Keratinocyte (primary cell): ENCODE data around the gene RIC3. TPM values are rescaled to one million over a fixed set of nuclear protein-coding genes. Genes with fewer than 3 reads are reported as not detected.

Experiments used
- DNase-seq: peaks from one replicate; pipeline ENCODE4 v3.0.0-alpha.2; 2011; ENCODE audit warnings: low read depth, missing footprints, low spot score
- FAIRE-seq: peaks from 2 replicates; lab custom pipeline; 2011; peaks lifted over from hg19 to GRCh38; lab: Jason Lieb, UNC
- H2AFZ ChIP-seq: 2 replicates; pipeline ENCODE4 v1.6.0; 2012; ENCODE audit warnings: low read length, control low read depth, inconsistent platforms; ENCODE audit not compliant: control insufficient read depth
- H3K27ac ChIP-seq: 2 replicates; pipeline ENCODE4 v1.5.1; 2011; ENCODE audit warnings: low read length; ENCODE audit not compliant: control insufficient read depth, insufficient read depth
- H3K27me3 ChIP-seq: 3 replicates; pipeline ENCODE4 v1.6.0; 2011; ENCODE audit warnings: low read length; ENCODE audit not compliant: control insufficient read depth, insufficient read depth; ENCODE audit errors: extremely low read depth
- H3K36me3 ChIP-seq, 2 experiments: 2 replicates in 1 of 2; 3 replicates in 1 of 2; pipeline ENCODE4 v1.5.1; 2011; ENCODE audit warnings: low read length in 2 of 2, mild to moderate bottlenecking in 1 of 2; ENCODE audit not compliant: control insufficient read depth in 2 of 2, insufficient read depth in 2 of 2; ENCODE audit errors: extremely low read depth in 1 of 2
- H3K4me1 ChIP-seq: 3 replicates; pipeline ENCODE4 v1.5.1; 2011; ENCODE audit warnings: low read length; ENCODE audit not compliant: control insufficient read depth, insufficient read depth; ENCODE audit errors: extremely low read depth
- H3K4me2 ChIP-seq: 3 replicates; pipeline ENCODE4 v1.6.0; 2011; ENCODE audit warnings: low read depth, low read length; ENCODE audit not compliant: control insufficient read depth, insufficient read depth; ENCODE audit errors: extremely low read depth
- H3K4me3 ChIP-seq, 3 experiments: fragments of 200-600 bp in 1 of 3; sonication (generic) in 1 of 3; 2 replicates in 2 of 3; 3 replicates in 1 of 3; pipeline ENCODE4 v1.5.1; 2011 to 2016; ENCODE audit warnings: low read length in 3 of 3, mild to moderate bottlenecking in 3 of 3, control low read depth in 2 of 3, inconsistent platforms in 1 of 3, low read depth in 1 of 3, mixed read lengths in 1 of 3, mixed run types in 1 of 3, moderate library complexity in 1 of 3; ENCODE audit not compliant: control insufficient read depth in 2 of 3, insufficient read depth in 2 of 3; ENCODE audit errors: extremely low read depth in 1 of 3
- H3K79me2 ChIP-seq: 2 replicates; pipeline ENCODE4 v1.6.0; 2012; ENCODE audit warnings: low read length; ENCODE audit not compliant: control insufficient read depth, insufficient read depth
- H3K9ac ChIP-seq: 3 replicates; pipeline ENCODE4 v1.6.0; 2011; ENCODE audit warnings: low read length; ENCODE audit not compliant: control insufficient read depth, insufficient read depth; ENCODE audit errors: extremely low read depth
- H3K9me1 ChIP-seq: 3 replicates; pipeline ENCODE4 v1.6.0; 2011; ENCODE audit warnings: low read length; ENCODE audit not compliant: control insufficient read depth, insufficient read depth; ENCODE audit errors: extremely low read depth
- H3K9me3 ChIP-seq: 2 replicates; pipeline ENCODE4 v1.5.1; 2012; ENCODE audit warnings: low read depth, low read length; ENCODE audit not compliant: control insufficient read depth
- H4K20me1 ChIP-seq: 3 replicates; pipeline ENCODE4 v1.6.0; 2011; ENCODE audit warnings: low read length; ENCODE audit not compliant: control insufficient read depth, insufficient read depth; ENCODE audit errors: extremely low read depth
- CTCF ChIP-seq, 3 experiments: IDR thresholded peaks in 1 of 3; conservative IDR thresholded peaks in 1 of 3; optimal IDR thresholded peaks in 1 of 3; 2 replicates in 2 of 3; 3 replicates in 1 of 3; pipeline versions ENCODE3 to v1.5.1; 2011; ENCODE audit warnings: low read length in 3 of 3, mild to moderate bottlenecking in 3 of 3, moderate library complexity in 2 of 3, control low read depth in 1 of 3, inconsistent platforms in 1 of 3; ENCODE audit not compliant: insufficient read depth in 2 of 3; ENCODE audit errors: extremely low read depth in 1 of 3
- EZH2 ChIP-seq: IDR thresholded peaks from one replicate; pipeline ENCODE4 v1.6.1; 2012; ENCODE audit warnings: inconsistent platforms, mild to moderate bottlenecking, low read length, moderate library complexity
- dilution Hi-C: fragments of 300-500 bp; cut with MboI; formaldehyde crosslinking; loops from one replicate; pipeline ENCODE4 v1.7.0; 2020; ENCODE audit warnings: low sequenced_read_pairs; ENCODE audit not compliant: extremely low pct_ligation_motif_present
- polyA plus RNA-seq, 5 experiments: library from polyadenylated mRNA; depleted of rRNA in 3 of 5; stranded (reverse) in 3 of 5; stranded (forward) in 1 of 5; unstranded in 1 of 5; fragments of >200 nt; gene quantifications; 1 replicate in 1 of 5; 2 replicates in 3 of 5; 3 replicates in 1 of 5; pipeline versions ENCODE4 v1.2.1 to v1.2.3, GENCODE V29; 2011 to 2012; ENCODE audit warnings: missing spikeins in 2 of 5, low read depth in 1 of 5, low replicate concordance in 1 of 5

RIC3 gene
- polyA plus RNA-seq, 1 donor (not counting 4 experiments of a cell fraction or from before 2014, with no cell fraction given) = 2.5 TPM

- no peaks in the 10 kb centered on the region for H3K79me2 ChIP-seq
- H3K4me2 ChIP-seq = no peak overlapping the region
- H3K36me3 ChIP-seq = no peaks in the 10 kb centered on the region
- FAIRE-seq (no peak), DNase-seq (no peak)
- no peaks in the 10 kb centered on the region for H3K4me1 ChIP-seq
- H3K9ac ChIP-seq = no peak overlapping the region
- H2AFZ ChIP-seq = no peak overlapping the region
- TF ChIP-seq EZH2 = no peak
- no peak for TF ChIP-seq CTCF (optimal IDR thresholded peaks at IDR 0.05 in 1 of 3, IDR thresholded peaks at IDR 0.05 in 1 of 3, conservative IDR thresholded peaks at IDR 0.05 in 1 of 3; ENCODE audit: extremely low read depth in 1 of 3, insufficient read depth in 2 of 3, low read length in 3 of 3)
- H3K27ac ChIP-seq = no peak overlapping the region
- H3K9me3 ChIP-seq = no peaks in the 10 kb centered on the region
- H3K9me1 ChIP-seq = no peaks in the 10 kb centered on the region
- no peaks in the 10 kb centered on the region for H4K20me1 ChIP-seq
- no peak overlapping the region for H3K4me3 ChIP-seq
- dilution Hi-C loops = loop anchor here (25.0 kb wide), 1 partner anchor 363 kb away; no protein-coding TSS in a partner anchor
- peaks cover 3% of the 10 kb centered on the region for H3K27me3 ChIP-seq
Measured at GRCh38 chr11:8199676-8200075, 30.9 kb upstream of the RIC3 start.

- Histone ChIP-seq H3K36me3 (no peaks in the 10 kb centered on the region), H3K4me3 (no peak overlapping the region), H3K27me3 (peaks cover 6% of the 10 kb centered on the region), H3K4me2 (no peak overlapping the region), H3K9me1 (no peaks in the 10 kb centered on the region), H3K9me3 (no peaks in the 10 kb centered on the region), H3K4me1 (no peaks in the 10 kb centered on the region), H4K20me1 (no peaks in the 10 kb centered on the region), H3K27ac (no peak overlapping the region), H2AFZ (no peak overlapping the region), H3K9ac (no peak overlapping the region), H3K79me2 (no peaks in the 10 kb centered on the region)
- no peak for DNase-seq
- TF ChIP-seq CTCF (optimal IDR thresholded peaks at IDR 0.05 in 1 of 3, IDR thresholded peaks at IDR 0.05 in 1 of 3, conservative IDR thresholded peaks at IDR 0.05 in 1 of 3; ENCODE audit: extremely low read depth in 1 of 3, insufficient read depth in 2 of 3, low read length in 3 of 3) (no peak), EZH2 (no peak)
- FAIRE-seq = no peak
- dilution Hi-C loops = no loop called here
Measured at GRCh38 chr11:8196749-8197148, 27.9 kb upstream of the RIC3 start.
